ENCODE measurements around the gene INA. TPM values are rescaled to one million over a fixed set of nuclear protein-coding genes. Genes with fewer than 3 reads are reported as not detected.
"Not testable (repeated sequence)": the region's sequence is repeated elsewhere in the genome, so short reads cannot be mapped to it uniquely, and the experiment has no call there.

Gene INA
- total and polyA plus RNA-seq, 4 donors = 0.08 TPM; not detected in 3

GRCh38 chr10:103258928-103259327 is 18.0 kb upstream of the INA start:
- H3K9me3 ChIP-seq (ENCODE audit: control insufficient read depth, low read length); H3K27me3 ChIP-seq (ENCODE audit: control insufficient read depth in 1 of 2, insufficient read depth in 2 of 2, low read length in 1 of 2); H3K4me1 ChIP-seq (ENCODE audit: control insufficient read depth in 1 of 2, insufficient read depth in 2 of 2, low read length in 2 of 2); H3K36me3 ChIP-seq (ENCODE audit: control insufficient read depth in 1 of 2, insufficient read depth in 2 of 2, low read length in 1 of 2); intact Hi-C loops (cut with DNase I); ATAC-seq (ENCODE audit: low FRiP score); H3K27ac ChIP-seq (ENCODE audit: low read depth in 1 of 2, low read length in 2 of 2); DNase-seq; H3K4me3 ChIP-seq (ENCODE audit: low read length in 2 of 2): not testable (repeated sequence)
- WGBS, 2 donors = 89 to 92% methylated on average over 4 of the region's 4 CpGs

- no peak for DNase-seq
- no peaks in the 10 kb centered on the region for H3K9me3 ChIP-seq (ENCODE audit: control insufficient read depth, low read length)
- H3K4me1 ChIP-seq (ENCODE audit: control insufficient read depth in 1 of 2, insufficient read depth in 2 of 2, low read length in 2 of 2) = no peaks in the 10 kb centered on the region
- H3K27me3 ChIP-seq (ENCODE audit: control insufficient read depth in 1 of 2, insufficient read depth in 2 of 2, low read length in 1 of 2) = no peaks in the 10 kb centered on the region
- intact Hi-C loops (cut with DNase I) = no loop called here
- no peaks in the 10 kb centered on the region for H3K36me3 ChIP-seq (ENCODE audit: control insufficient read depth in 1 of 2, insufficient read depth in 2 of 2, low read length in 1 of 2)
- no peak for ATAC-seq (ENCODE audit: low FRiP score)
- H3K27ac ChIP-seq (ENCODE audit: low read depth in 1 of 2, low read length in 2 of 2) = no peak overlapping the region
- no peak overlapping the region for H3K4me3 ChIP-seq (ENCODE audit: low read length in 2 of 2)
- 90 to 92% methylated on average over 5 of the region's 5 CpGs for WGBS, 2 donors
Observed at GRCh38 chr10:103259989-103260388, 16.9 kb upstream of the INA start.

GRCh38 chr10:103262229-103262628 is 14.7 kb upstream of the INA start:
- Histone ChIP-seq H3K4me3 (ENCODE audit: low read length in 2 of 2) (no peak overlapping the region), H3K4me1 (ENCODE audit: control insufficient read depth in 1 of 2, insufficient read depth in 2 of 2, low read length in 2 of 2) (no peaks in the 10 kb centered on the region), H3K27ac (ENCODE audit: low read depth in 1 of 2, low read length in 2 of 2) (no peak overlapping the region), H3K36me3 (ENCODE audit: control insufficient read depth in 1 of 2, insufficient read depth in 2 of 2, low read length in 1 of 2) (no peaks in the 10 kb centered on the region), H3K9me3 (ENCODE audit: control insufficient read depth, low read length) (no peaks in the 10 kb centered on the region), H3K27me3 (ENCODE audit: control insufficient read depth in 1 of 2, insufficient read depth in 2 of 2, low read length in 1 of 2) (no peaks in the 10 kb centered on the region)
- intact Hi-C loops (cut with DNase I) = no loop called here
- 75 to 77% methylated on average over 3 of the region's 3 CpGs for WGBS, 2 donors
- DNase-seq = no peak
- no peak for ATAC-seq (ENCODE audit: low FRiP score)

GRCh38 chr10:103265717-103266329 is 11.1 kb upstream of the INA start:
- no peak overlapping the region for H3K27ac ChIP-seq (ENCODE audit: low read depth in 1 of 2, low read length in 2 of 2)
- ATAC-seq (ENCODE audit: low FRiP score) (no peak), DNase-seq (peak; percentile 71 to 82)
- H3K36me3 ChIP-seq (ENCODE audit: control insufficient read depth in 1 of 2, insufficient read depth in 2 of 2, low read length in 1 of 2) = no peaks in the 10 kb centered on the region
- intact Hi-C loops (cut with DNase I) = no loop called here
- H3K4me1 ChIP-seq (ENCODE audit: control insufficient read depth in 1 of 2, insufficient read depth in 2 of 2, low read length in 2 of 2) = no peaks in the 10 kb centered on the region
- WGBS, 2 donors = 30 to 31% methylated on average over 11 of the region's 11 CpGs
- H3K9me3 ChIP-seq (ENCODE audit: control insufficient read depth, low read length) = no peaks in the 10 kb centered on the region
- H3K4me3 ChIP-seq (ENCODE audit: low read length in 2 of 2) = no peak overlapping the region
- no peaks in the 10 kb centered on the region for H3K27me3 ChIP-seq (ENCODE audit: control insufficient read depth in 1 of 2, insufficient read depth in 2 of 2, low read length in 1 of 2)

- no peak overlapping the region for H3K4me3 ChIP-seq (ENCODE audit: low read length in 2 of 2)
- DNase-seq (peak; percentile 68 to 78), ATAC-seq (ENCODE audit: low FRiP score) (peak; percentile 79)
- H3K9me3 ChIP-seq (ENCODE audit: control insufficient read depth, low read length) = no peaks in the 10 kb centered on the region
- H3K36me3 ChIP-seq (ENCODE audit: control insufficient read depth in 1 of 2, insufficient read depth in 2 of 2, low read length in 1 of 2) = no peaks in the 10 kb centered on the region
- no peaks in the 10 kb centered on the region for H3K27me3 ChIP-seq (ENCODE audit: control insufficient read depth in 1 of 2, insufficient read depth in 2 of 2, low read length in 1 of 2)
- H3K27ac ChIP-seq (ENCODE audit: low read depth in 1 of 2, low read length in 2 of 2) = no peak overlapping the region
- intact Hi-C loops (cut with DNase I) = no loop called here
- WGBS, 2 donors = 4 to 8% methylated on average over 4 of the region's 4 CpGs
- H3K4me1 ChIP-seq (ENCODE audit: control insufficient read depth in 1 of 2, insufficient read depth in 2 of 2, low read length in 2 of 2) = peaks cover 0 to 7% of the 10 kb centered on the region in 2 donors
Observed at GRCh38 chr10:103273041-103273441, 3.9 kb upstream of the INA start.

GRCh38 chr10:103276251-103276895 is 565 bp upstream of the INA start:
- H3K4me3 ChIP-seq (ENCODE audit: low read length in 2 of 2) = no peak overlapping the region
- intact Hi-C loops (cut with DNase I) = no loop called here
- H3K27me3 ChIP-seq (ENCODE audit: control insufficient read depth in 1 of 2, insufficient read depth in 2 of 2, low read length in 1 of 2) = no peaks in the 10 kb centered on the region
- DNase-seq (no peak), ATAC-seq (ENCODE audit: low FRiP score) (no peak)
- no peak overlapping the region for H3K27ac ChIP-seq (ENCODE audit: low read depth in 1 of 2, low read length in 2 of 2)
- peaks cover 0 to 7% of the 10 kb centered on the region in 2 donors for H3K4me1 ChIP-seq (ENCODE audit: control insufficient read depth in 1 of 2, insufficient read depth in 2 of 2, low read length in 2 of 2)
- H3K9me3 ChIP-seq (ENCODE audit: control insufficient read depth, low read length) = no peaks in the 10 kb centered on the region
- no peaks in the 10 kb centered on the region for H3K36me3 ChIP-seq (ENCODE audit: control insufficient read depth in 1 of 2, insufficient read depth in 2 of 2, low read length in 1 of 2)
- 39 to 42% methylated on average over 21 of the region's 21 CpGs for WGBS, 2 donors

- Histone ChIP-seq H3K4me3 (ENCODE audit: low read length in 2 of 2) (no peak overlapping the region), H3K9me3 (ENCODE audit: control insufficient read depth, low read length) (no peaks in the 10 kb centered on the region), H3K36me3 (ENCODE audit: control insufficient read depth in 1 of 2, insufficient read depth in 2 of 2, low read length in 1 of 2) (no peaks in the 10 kb centered on the region), H3K27ac (ENCODE audit: low read depth in 1 of 2, low read length in 2 of 2) (no peak overlapping the region), H3K4me1 (ENCODE audit: control insufficient read depth in 1 of 2, insufficient read depth in 2 of 2, low read length in 2 of 2) (peaks cover 0 to 7% of the 10 kb centered on the region in 2 donors), H3K27me3 (ENCODE audit: control insufficient read depth in 1 of 2, insufficient read depth in 2 of 2, low read length in 1 of 2) (no peaks in the 10 kb centered on the region)
- ATAC-seq (ENCODE audit: low FRiP score) = no peak
- 5% methylated on average over 70 to 76 of the region's 76 CpGs for WGBS, 2 donors
- intact Hi-C loops (cut with DNase I) = no loop called here
- DNase-seq = peak in 1 of 2 donors; percentile 74
Observed at GRCh38 chr10:103277713-103278536, 987 bp downstream of the INA start.

- Histone ChIP-seq H3K9me3 (ENCODE audit: control insufficient read depth, low read length) (no peaks in the 10 kb centered on the region), H3K4me3 (ENCODE audit: low read length in 2 of 2) (no peak overlapping the region), H3K4me1 (ENCODE audit: control insufficient read depth in 1 of 2, insufficient read depth in 2 of 2, low read length in 2 of 2) (peaks cover 0 to 4% of the 10 kb centered on the region in 2 donors), H3K36me3 (ENCODE audit: control insufficient read depth in 1 of 2, insufficient read depth in 2 of 2, low read length in 1 of 2) (no peaks in the 10 kb centered on the region), H3K27ac (ENCODE audit: low read depth in 1 of 2, low read length in 2 of 2) (no peak overlapping the region), H3K27me3 (ENCODE audit: control insufficient read depth in 1 of 2, insufficient read depth in 2 of 2, low read length in 1 of 2) (no peaks in the 10 kb centered on the region)
- no peak for DNase-seq
- no peak for ATAC-seq (ENCODE audit: low FRiP score)
- intact Hi-C loops (cut with DNase I) = no loop called here
- 20 to 22% methylated on average over 12 of the region's 12 CpGs for WGBS, 2 donors
Observed at GRCh38 chr10:103278537-103278823, 1.5 kb downstream of the INA start.

Data from aorta (tissue), 5 donors.